ENCODE results near the gene DLEC1.

DNA sequence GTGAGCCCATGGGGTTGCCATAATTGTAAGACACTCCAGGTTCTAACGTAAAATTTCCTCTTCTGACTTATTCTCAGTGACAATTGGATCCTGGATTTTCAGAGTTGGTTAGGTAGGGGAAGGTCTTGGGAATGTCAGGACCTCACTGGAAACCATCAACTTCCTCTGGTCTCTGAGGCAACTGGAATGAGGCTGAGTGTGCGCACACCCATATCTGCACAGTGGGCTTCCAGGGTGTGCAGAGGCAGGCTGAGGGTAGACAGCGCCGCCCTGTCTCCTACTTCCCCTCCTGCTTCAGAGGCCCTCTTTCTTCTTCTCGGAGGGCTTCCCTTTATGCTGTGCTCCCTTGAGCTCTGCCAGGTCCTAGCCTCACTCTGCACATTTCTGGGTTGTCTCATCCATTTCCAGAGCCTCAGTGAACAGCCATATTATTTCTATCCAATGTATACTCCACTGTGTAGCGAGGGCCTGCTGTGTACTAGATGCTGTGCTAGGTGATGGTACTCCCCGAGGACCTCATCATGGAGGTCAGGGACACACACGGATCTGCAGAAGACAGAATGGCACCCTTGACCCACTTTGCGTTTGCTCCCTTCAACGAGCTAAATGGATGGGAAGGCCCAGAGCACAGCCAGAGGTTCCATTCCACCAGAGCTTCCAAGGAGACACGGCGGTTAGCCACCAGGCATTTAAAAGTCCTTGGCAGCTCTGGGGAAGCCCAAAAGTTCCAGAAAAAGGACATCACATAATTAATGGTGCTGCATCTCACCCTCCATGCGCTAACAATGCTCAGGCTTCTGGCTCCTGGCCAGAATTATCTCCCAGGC lies 79.6 kb downstream of the DLEC1 start:
- TF ChIP-seq, protein P1, sequence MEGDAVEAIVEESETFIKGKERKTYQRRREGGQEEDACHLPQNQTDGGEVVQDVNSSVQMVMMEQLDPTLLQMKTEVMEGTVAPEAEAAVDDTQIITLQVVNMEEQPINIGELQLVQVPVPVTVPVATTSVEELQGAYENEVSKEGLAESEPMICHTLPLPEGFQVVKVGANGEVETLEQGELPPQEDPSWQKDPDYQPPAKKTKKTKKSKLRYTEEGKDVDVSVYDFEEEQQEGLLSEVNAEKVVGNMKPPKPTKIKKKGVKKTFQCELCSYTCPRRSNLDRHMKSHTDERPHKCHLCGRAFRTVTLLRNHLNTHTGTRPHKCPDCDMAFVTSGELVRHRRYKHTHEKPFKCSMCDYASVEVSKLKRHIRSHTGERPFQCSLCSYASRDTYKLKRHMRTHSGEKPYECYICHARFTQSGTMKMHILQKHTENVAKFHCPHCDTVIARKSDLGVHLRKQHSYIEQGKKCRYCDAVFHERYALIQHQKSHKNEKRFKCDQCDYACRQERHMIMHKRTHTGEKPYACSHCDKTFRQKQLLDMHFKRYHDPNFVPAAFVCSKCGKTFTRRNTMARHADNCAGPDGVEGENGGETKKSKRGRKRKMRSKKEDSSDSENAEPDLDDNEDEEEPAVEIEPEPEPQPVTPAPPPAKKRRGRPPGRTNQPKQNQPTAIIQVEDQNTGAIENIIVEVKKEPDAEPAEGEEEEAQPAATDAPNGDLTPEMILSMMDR (IDR thresholded peaks at IDR 0.05; ENCODE audit: insufficient read depth, low read length, poor library complexity, severe bottlenecking): no peak
- TF ChIP-seq EZH2phosphoT487 (conservative IDR thresholded peaks at IDR 0.05; ENCODE audit: low read length): no peak

Data from SU-DHL-6 (cell line).